ENCODE measurements around the gene AFG3L2.

Gene AFG3L2

GRCh38 chr18:12296457-12296856, 80.6 kb downstream of the AFG3L2 start:
- Histone ChIP-seq H3K36me3 (ENCODE audit: control insufficient read depth in 5 of 5, insufficient read depth in 5 of 5, low read length in 5 of 5) (no peaks in the 10 kb centered on the region), H3K9ac (ENCODE audit: low read length in 5 of 5) (no peak overlapping the region), H3K27ac (ENCODE audit: low read depth, low read length) (no peak overlapping the region), H3K4me1 (ENCODE audit: control insufficient read depth in 5 of 5, insufficient read depth in 5 of 5, low read length in 5 of 5) (no peaks in the 10 kb centered on the region), H3K9me3 (ENCODE audit: control insufficient read depth in 5 of 5, low read length in 5 of 5) (peaks cover 0 to 4% (median 0%) of the 10 kb centered on the region in 5 donors), H3K27me3 (ENCODE audit: control insufficient read depth in 5 of 5, insufficient read depth in 4 of 5, low read length in 5 of 5) (peaks cover 0 to 2% (median 0%) of the 10 kb centered on the region in 5 donors), H3K4me3 (ENCODE audit: low read depth in 1 of 5, low read length in 5 of 5) (no peak overlapping the region)

- H3K4me3 ChIP-seq (ENCODE audit: low read depth in 1 of 5, low read length in 5 of 5), result no peak overlapping the region
- peaks cover 0 to 2% (median 0%) of the 10 kb centered on the region in 5 donors for H3K27me3 ChIP-seq (ENCODE audit: control insufficient read depth in 5 of 5, insufficient read depth in 4 of 5, low read length in 5 of 5)
- H3K27ac ChIP-seq (ENCODE audit: low read depth, low read length), result no peak overlapping the region
- no peaks in the 10 kb centered on the region for H3K4me1 ChIP-seq (ENCODE audit: control insufficient read depth in 5 of 5, insufficient read depth in 5 of 5, low read length in 5 of 5)
- no peaks in the 10 kb centered on the region for H3K36me3 ChIP-seq (ENCODE audit: control insufficient read depth in 5 of 5, insufficient read depth in 5 of 5, low read length in 5 of 5)
- peaks cover 0 to 4% (median 0%) of the 10 kb centered on the region in 5 donors for H3K9me3 ChIP-seq (ENCODE audit: control insufficient read depth in 5 of 5, low read length in 5 of 5)
- H3K9ac ChIP-seq (ENCODE audit: low read length in 5 of 5), result no peak overlapping the region
These were observed 81.0 kb downstream of the AFG3L2 start for GRCh38 chr18:12296087-12296403.

GRCh38 chr18:12295389-12296086, 81.5 kb downstream of the AFG3L2 start:
- Histone ChIP-seq H3K9ac (ENCODE audit: low read length in 5 of 5) (no peak overlapping the region), H3K27me3 (ENCODE audit: control insufficient read depth in 5 of 5, insufficient read depth in 4 of 5, low read length in 5 of 5) (peaks cover 0 to 2% (median 0%) of the 10 kb centered on the region in 5 donors), H3K36me3 (ENCODE audit: control insufficient read depth in 5 of 5, insufficient read depth in 5 of 5, low read length in 5 of 5) (no peaks in the 10 kb centered on the region), H3K27ac (ENCODE audit: low read depth, low read length) (no peak overlapping the region), H3K4me1 (ENCODE audit: control insufficient read depth in 5 of 5, insufficient read depth in 5 of 5, low read length in 5 of 5) (no peaks in the 10 kb centered on the region), H3K4me3 (ENCODE audit: low read depth in 1 of 5, low read length in 5 of 5) (no peak overlapping the region), H3K9me3 (ENCODE audit: control insufficient read depth in 5 of 5, low read length in 5 of 5) (peaks cover 0 to 4% (median 0%) of the 10 kb centered on the region in 5 donors)

- Histone ChIP-seq H3K4me1 (ENCODE audit: control insufficient read depth in 5 of 5, insufficient read depth in 5 of 5, low read length in 5 of 5) (peaks cover 2 to 11% (median 8%) of the 10 kb centered on the region in 5 donors), H3K36me3 (ENCODE audit: control insufficient read depth in 5 of 5, insufficient read depth in 5 of 5, low read length in 5 of 5) (no peaks in the 10 kb centered on the region), H3K27ac (ENCODE audit: low read depth, low read length) (no peak overlapping the region), H3K27me3 (ENCODE audit: control insufficient read depth in 5 of 5, insufficient read depth in 4 of 5, low read length in 5 of 5) (peaks cover 0 to 5% (median 0%) of the 10 kb centered on the region in 5 donors), H3K4me3 (ENCODE audit: low read depth in 1 of 5, low read length in 5 of 5) (no peak overlapping the region), H3K9me3 (ENCODE audit: control insufficient read depth in 5 of 5, low read length in 5 of 5) (peaks cover 0 to 4% (median 0%) of the 10 kb centered on the region in 5 donors), H3K9ac (ENCODE audit: low read length in 5 of 5) (no peak overlapping the region)
These were observed 83.2 kb downstream of the AFG3L2 start for GRCh38 chr18:12293831-12294230.

GRCh38 chr18:12291690-12292089, 85.3 kb downstream of the AFG3L2 start:
- Histone ChIP-seq H3K27ac (ENCODE audit: low read depth, low read length) (no peak overlapping the region), H3K36me3 (ENCODE audit: control insufficient read depth in 5 of 5, insufficient read depth in 5 of 5, low read length in 5 of 5) (no peaks in the 10 kb centered on the region), H3K4me1 (ENCODE audit: control insufficient read depth in 5 of 5, insufficient read depth in 5 of 5, low read length in 5 of 5) (peaks cover 7 to 27% (median 22%) of the 10 kb centered on the region in 5 donors), H3K9ac (ENCODE audit: low read length in 5 of 5) (no peak overlapping the region), H3K4me3 (ENCODE audit: low read depth in 1 of 5, low read length in 5 of 5) (no peak overlapping the region), H3K27me3 (ENCODE audit: control insufficient read depth in 5 of 5, insufficient read depth in 4 of 5, low read length in 5 of 5) (peaks cover 0 to 8% (median 5%) of the 10 kb centered on the region in 5 donors), H3K9me3 (ENCODE audit: control insufficient read depth in 5 of 5, low read length in 5 of 5) (no peaks in the 10 kb centered on the region)

- no peaks in the 10 kb centered on the region for H3K36me3 ChIP-seq (ENCODE audit: control insufficient read depth in 5 of 5, insufficient read depth in 5 of 5, low read length in 5 of 5)
- H3K4me3 ChIP-seq (ENCODE audit: low read depth in 1 of 5, low read length in 5 of 5), result no peak overlapping the region
- peaks cover 0 to 8% (median 5%) of the 10 kb centered on the region in 5 donors for H3K27me3 ChIP-seq (ENCODE audit: control insufficient read depth in 5 of 5, insufficient read depth in 4 of 5, low read length in 5 of 5)
- H3K9me3 ChIP-seq (ENCODE audit: control insufficient read depth in 5 of 5, low read length in 5 of 5), result no peaks in the 10 kb centered on the region
- peak overlapping the region in 1 of 5 donors; percentile 41 for H3K9ac ChIP-seq (ENCODE audit: low read length in 5 of 5)
- no peak overlapping the region for H3K27ac ChIP-seq (ENCODE audit: low read depth, low read length)
- peaks cover 7 to 27% (median 22%) of the 10 kb centered on the region in 5 donors for H3K4me1 ChIP-seq (ENCODE audit: control insufficient read depth in 5 of 5, insufficient read depth in 5 of 5, low read length in 5 of 5)
These were observed 85.9 kb downstream of the AFG3L2 start for GRCh38 chr18:12291161-12291560.

GRCh38 chr18:12290086-12290485, 86.9 kb downstream of the AFG3L2 start:
- Histone ChIP-seq H3K4me1 (ENCODE audit: control insufficient read depth in 5 of 5, insufficient read depth in 5 of 5, low read length in 5 of 5) (peaks cover 7 to 27% (median 22%) of the 10 kb centered on the region in 5 donors), H3K27ac (ENCODE audit: low read depth, low read length) (no peak overlapping the region), H3K27me3 (ENCODE audit: control insufficient read depth in 5 of 5, insufficient read depth in 4 of 5, low read length in 5 of 5) (peaks cover 0 to 8% (median 5%) of the 10 kb centered on the region in 5 donors), H3K36me3 (ENCODE audit: control insufficient read depth in 5 of 5, insufficient read depth in 5 of 5, low read length in 5 of 5) (no peaks in the 10 kb centered on the region), H3K4me3 (ENCODE audit: low read depth in 1 of 5, low read length in 5 of 5) (no peak overlapping the region), H3K9ac (ENCODE audit: low read length in 5 of 5) (peak overlapping the region in 1 of 5 donors; percentile 64), H3K9me3 (ENCODE audit: control insufficient read depth in 5 of 5, low read length in 5 of 5) (no peaks in the 10 kb centered on the region)

GRCh38 chr18:12288403-12288755, 88.6 kb downstream of the AFG3L2 start:
- peaks cover 7 to 27% (median 22%) of the 10 kb centered on the region in 5 donors for H3K4me1 ChIP-seq (ENCODE audit: control insufficient read depth in 5 of 5, insufficient read depth in 5 of 5, low read length in 5 of 5)
- H3K9me3 ChIP-seq (ENCODE audit: control insufficient read depth in 5 of 5, low read length in 5 of 5), result no peaks in the 10 kb centered on the region
- no peaks in the 10 kb centered on the region for H3K36me3 ChIP-seq (ENCODE audit: control insufficient read depth in 5 of 5, insufficient read depth in 5 of 5, low read length in 5 of 5)
- H3K27ac ChIP-seq (ENCODE audit: low read depth, low read length), result peak overlapping the region; percentile 75
- peaks cover 0 to 8% (median 4%) of the 10 kb centered on the region in 5 donors for H3K27me3 ChIP-seq (ENCODE audit: control insufficient read depth in 5 of 5, insufficient read depth in 4 of 5, low read length in 5 of 5)
- H3K4me3 ChIP-seq (ENCODE audit: low read depth in 1 of 5, low read length in 5 of 5), result peak overlapping the region; percentile 50 to 68 (median 66)
- H3K9ac ChIP-seq (ENCODE audit: low read length in 5 of 5), result peak overlapping the region; percentile 8 to 62 (median 46)

- H3K9ac ChIP-seq (ENCODE audit: low read length in 5 of 5), result peak overlapping the region in 4 of 5 donors; percentile 8 to 62 (median 52)
- peaks cover 0 to 8% (median 4%) of the 10 kb centered on the region in 5 donors for H3K27me3 ChIP-seq (ENCODE audit: control insufficient read depth in 5 of 5, insufficient read depth in 4 of 5, low read length in 5 of 5)
- H3K9me3 ChIP-seq (ENCODE audit: control insufficient read depth in 5 of 5, low read length in 5 of 5), result no peaks in the 10 kb centered on the region
- H3K4me1 ChIP-seq (ENCODE audit: control insufficient read depth in 5 of 5, insufficient read depth in 5 of 5, low read length in 5 of 5), result peaks cover 7 to 27% (median 22%) of the 10 kb centered on the region in 5 donors
- H3K4me3 ChIP-seq (ENCODE audit: low read depth in 1 of 5, low read length in 5 of 5), result peak overlapping the region; percentile 50 to 68 (median 66)
- H3K36me3 ChIP-seq (ENCODE audit: control insufficient read depth in 5 of 5, insufficient read depth in 5 of 5, low read length in 5 of 5), result no peaks in the 10 kb centered on the region
- peak overlapping the region; percentile 75 for H3K27ac ChIP-seq (ENCODE audit: low read depth, low read length)
These were observed 89.2 kb downstream of the AFG3L2 start for GRCh38 chr18:12287684-12288402.

- Histone ChIP-seq H3K4me1 (ENCODE audit: control insufficient read depth in 5 of 5, insufficient read depth in 5 of 5, low read length in 5 of 5) (peaks cover 7 to 27% (median 22%) of the 10 kb centered on the region in 5 donors), H3K27me3 (ENCODE audit: control insufficient read depth in 5 of 5, insufficient read depth in 4 of 5, low read length in 5 of 5) (peaks cover 0 to 8% (median 4%) of the 10 kb centered on the region in 5 donors), H3K9me3 (ENCODE audit: control insufficient read depth in 5 of 5, low read length in 5 of 5) (no peaks in the 10 kb centered on the region), H3K27ac (ENCODE audit: low read depth, low read length) (no peak overlapping the region), H3K36me3 (ENCODE audit: control insufficient read depth in 5 of 5, insufficient read depth in 5 of 5, low read length in 5 of 5) (no peaks in the 10 kb centered on the region), H3K9ac (ENCODE audit: low read length in 5 of 5) (peak overlapping the region in 2 of 5 donors; percentile 53), H3K4me3 (ENCODE audit: low read depth in 1 of 5, low read length in 5 of 5) (peak overlapping the region in 4 of 5 donors; percentile 50 to 68 (median 58))
These were observed 89.8 kb downstream of the AFG3L2 start for GRCh38 chr18:12287131-12287681.
